Panc1 (cell line): ENCODE measurements around the gene SMARCE1. TPM values are rescaled to one million over a fixed set of nuclear protein-coding genes. Genes with fewer than 3 reads are reported as not detected.

ENCODE experiments used
- ATAC-seq: fragments of 200-7000 bp; cut with Tn5 transposase; 2 replicates; pipeline ENCODE4 v1.9.1; 2020; ENCODE audit warnings: mild to moderate bottlenecking, moderate library complexity
- BruUV-seq: library from RNA; stranded (reverse); fragments of 400-500 nt; replicated peaks from 2 replicates; lab custom pipeline; 2021; lab: Mats Ljungman, UMichigan
- CTCF ChIA-PET: fragments of 300-600 bp; sonication (Branson Sonifier 250); formaldehyde crosslinking; loops from one replicate; lab custom pipeline; 2022; ENCODE audit warnings: antibody characterized with exemption; lab: Charles Lee
- POLR2A ChIA-PET: fragments of 300-600 bp; sonication (Branson Sonifier 250); formaldehyde crosslinking; loops from one replicate; lab custom pipeline; 2022; ENCODE audit warnings: antibody characterized with exemption; lab: Charles Lee
- DNase-seq: peaks from one replicate; pipeline ENCODE4 v3.0.0-alpha.2; 2010; ENCODE audit warnings: low read depth, low spot score
- H3K27ac ChIP-seq: 2 replicates; pipeline ENCODE4 v1.5.1; 2011; ENCODE audit warnings: mild to moderate bottlenecking, low read length, inconsistent platforms
- H3K27me3 ChIP-seq: fragments of 200-500 bp; sonication (Bioruptor generic); 2 replicates; pipeline ENCODE4 v1.6.0; 2014; ENCODE audit warnings: low read length, inconsistent platforms; ENCODE audit not compliant: control insufficient read depth, insufficient read depth
- H3K36me3 ChIP-seq: fragments of 200-500 bp; sonication (Bioruptor generic); 2 replicates; pipeline ENCODE4 v1.5.1; 2014; ENCODE audit warnings: inconsistent platforms, mild to moderate bottlenecking, low read length, moderate library complexity; ENCODE audit not compliant: control insufficient read depth, insufficient read depth
- H3K4me1 ChIP-seq: 2 replicates; pipeline ENCODE4 v1.5.1; 2011; ENCODE audit warnings: inconsistent platforms, mild to moderate bottlenecking, low read length, moderate library complexity; ENCODE audit not compliant: control insufficient read depth, insufficient read depth
- H3K4me3 ChIP-seq, 2 experiments: 2 replicates each; pipeline ENCODE4 v1.5.1; 2011 to 2012; ENCODE audit warnings: low read depth in 2 of 2, low read length in 2 of 2, mild to moderate bottlenecking in 2 of 2, inconsistent platforms in 1 of 2, moderate library complexity in 1 of 2
- H3K9me3 ChIP-seq: fragments of 200-500 bp; sonication (Bioruptor generic); 2 replicates; pipeline ENCODE4 v1.5.1; 2014; ENCODE audit warnings: low read depth, mild to moderate bottlenecking, inconsistent platforms, low read length, moderate library complexity; ENCODE audit not compliant: control insufficient read depth, insufficient read depth
- CTCF ChIP-seq: fragments of 450-650 bp; IDR thresholded peaks from 2 replicates; pipeline ENCODE4 v1.5.1; 2017; ENCODE audit warnings: mild to moderate bottlenecking
- POLR2AphosphoS5 ChIP-seq: IDR thresholded peaks from 2 replicates; pipeline ENCODE4 v1.6.1; 2012; ENCODE audit warnings: mild to moderate bottlenecking, low read depth, low read length, moderate library complexity
- SIN3A ChIP-seq: IDR thresholded peaks from 2 replicates; pipeline ENCODE4 v1.6.1; 2012; ENCODE audit warnings: low read depth, mild to moderate bottlenecking, low read length, moderate library complexity, borderline replicate concordance; ENCODE audit not compliant: insufficient read depth
- TCF7L2 ChIP-seq: IDR thresholded peaks from 2 replicates; pipeline ENCODE4 v1.6.1; 2011; ENCODE audit warnings: mild to moderate bottlenecking, low read depth, low read length, inconsistent platforms
- in situ Hi-C: cut with HindIII; loops from 2 replicates; pipeline ENCODE4 v1.10.0; 2016; ENCODE audit warnings: low sequenced_read_pairs, low pct_unique_long_range_greater_than_20kb
- intact Hi-C: fragments of 100-400 bp; cut with micrococcal nuclease; formaldehyde crosslinking; loops from one replicate; pipeline ENCODE4 v1.10.0; 2022; ENCODE audit not compliant: unreplicated experiment
- total RNA-seq: library from RNA; stranded (reverse); gene quantifications from one replicate; pipeline ENCODE4 v1.2.1, GENCODE V29; 2021; ENCODE audit not compliant: unreplicated experiment
- TF ChIP-seq, protein P1 (sequence below), 2 experiments: IDR thresholded peaks; 2 replicates each; pipeline ENCODE4 v1.6.1; 2011 to 2012; ENCODE audit warnings: low read depth in 2 of 2, control low read depth in 1 of 2, low read length in 1 of 2, mild to moderate bottlenecking in 1 of 2, moderate library complexity in 1 of 2; ENCODE audit not compliant: insufficient read depth in 1 of 2

The SMARCE1 gene
- total RNA-seq, 1 experiment from 2014 or later: 129 TPM

DNA sequence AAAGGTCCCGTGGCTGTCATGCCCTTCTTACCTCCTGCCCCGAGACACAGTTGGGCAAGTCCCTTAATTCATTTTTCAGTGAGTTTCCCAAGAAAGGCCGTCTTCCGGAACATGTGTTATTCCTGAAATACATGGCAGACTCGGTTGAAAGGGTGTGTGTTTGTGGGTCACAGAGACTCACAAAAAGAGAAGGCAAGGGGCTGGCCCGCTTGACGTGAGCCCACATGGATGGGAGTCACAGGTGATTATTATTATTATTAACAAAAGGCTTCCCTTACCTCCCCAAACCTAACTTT lies 48.2 kb downstream of the SMARCE1 start:
- in situ Hi-C loops: no loop called here

GRCh38 chr17:40598619-40599467 lies 48.8 kb downstream of the SMARCE1 start:
- ATAC-seq (no peak), DNase-seq (no peak)
- ChIA-PET POLR2A (no interaction called here), CTCF (no interaction called here)
- Histone ChIP-seq H3K4me3 (no peak overlapping the region), H3K4me1 (no peaks in the 10 kb centered on the region), H3K36me3 (no peaks in the 10 kb centered on the region), H3K27ac (no peak overlapping the region), H3K9me3 (no peaks in the 10 kb centered on the region), H3K27me3 (no peaks in the 10 kb centered on the region)
- BruUV-seq: no TSS peak
- no peak for TF ChIP-seq SIN3A
- TF ChIP-seq TCF7L2: no peak
- no peak for TF ChIP-seq CTCF
- TF ChIP-seq, protein P1, sequence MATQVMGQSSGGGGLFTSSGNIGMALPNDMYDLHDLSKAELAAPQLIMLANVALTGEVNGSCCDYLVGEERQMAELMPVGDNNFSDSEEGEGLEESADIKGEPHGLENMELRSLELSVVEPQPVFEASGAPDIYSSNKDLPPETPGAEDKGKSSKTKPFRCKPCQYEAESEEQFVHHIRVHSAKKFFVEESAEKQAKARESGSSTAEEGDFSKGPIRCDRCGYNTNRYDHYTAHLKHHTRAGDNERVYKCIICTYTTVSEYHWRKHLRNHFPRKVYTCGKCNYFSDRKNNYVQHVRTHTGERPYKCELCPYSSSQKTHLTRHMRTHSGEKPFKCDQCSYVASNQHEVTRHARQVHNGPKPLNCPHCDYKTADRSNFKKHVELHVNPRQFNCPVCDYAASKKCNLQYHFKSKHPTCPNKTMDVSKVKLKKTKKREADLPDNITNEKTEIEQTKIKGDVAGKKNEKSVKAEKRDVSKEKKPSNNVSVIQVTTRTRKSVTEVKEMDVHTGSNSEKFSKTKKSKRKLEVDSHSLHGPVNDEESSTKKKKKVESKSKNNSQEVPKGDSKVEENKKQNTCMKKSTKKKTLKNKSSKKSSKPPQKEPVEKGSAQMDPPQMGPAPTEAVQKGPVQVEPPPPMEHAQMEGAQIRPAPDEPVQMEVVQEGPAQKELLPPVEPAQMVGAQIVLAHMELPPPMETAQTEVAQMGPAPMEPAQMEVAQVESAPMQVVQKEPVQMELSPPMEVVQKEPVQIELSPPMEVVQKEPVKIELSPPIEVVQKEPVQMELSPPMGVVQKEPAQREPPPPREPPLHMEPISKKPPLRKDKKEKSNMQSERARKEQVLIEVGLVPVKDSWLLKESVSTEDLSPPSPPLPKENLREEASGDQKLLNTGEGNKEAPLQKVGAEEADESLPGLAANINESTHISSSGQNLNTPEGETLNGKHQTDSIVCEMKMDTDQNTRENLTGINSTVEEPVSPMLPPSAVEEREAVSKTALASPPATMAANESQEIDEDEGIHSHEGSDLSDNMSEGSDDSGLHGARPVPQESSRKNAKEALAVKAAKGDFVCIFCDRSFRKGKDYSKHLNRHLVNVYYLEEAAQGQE (IDR thresholded peaks at IDR 0.05; ENCODE audit: insufficient read depth in 1 of 2, low read depth in 2 of 2, low read length in 1 of 2): no peak
- no peak for TF ChIP-seq POLR2AphosphoS5
- intact Hi-C loops (no loop called here), in situ Hi-C loops (no loop called here)

More for the DNA sequence above, 48.2 kb downstream of the SMARCE1 start:
- Histone ChIP-seq H3K9me3 (no peaks in the 10 kb centered on the region), H3K4me1 (no peaks in the 10 kb centered on the region), H3K27me3 (no peaks in the 10 kb centered on the region), H3K4me3 (no peak overlapping the region), H3K36me3 (no peaks in the 10 kb centered on the region), H3K27ac (no peak overlapping the region)
- CTCF ChIA-PET: no interaction called here
- no TSS peak for BruUV-seq
- DNase-seq: no peak
- TF ChIP-seq, protein P1 (IDR thresholded peaks at IDR 0.05; ENCODE audit: insufficient read depth in 1 of 2, low read depth in 2 of 2, low read length in 1 of 2): no peak
- no peak for TF ChIP-seq POLR2AphosphoS5
- no peak for ATAC-seq
- POLR2A ChIA-PET: no interaction called here
- intact Hi-C loops: no loop called here
